Mesenchymal stem cell (in vitro differentiated cells and primary cell): ENCODE data around the gene COL5A2.

Experiments used
- DNase-seq: peaks from one replicate; pipeline ENCODE4 v3.0.0-alpha.2; 2013
- H2AFZ ChIP-seq: one replicate; pipeline ENCODE4 v1.6.1; 2013; ENCODE audit warnings: low read depth, mild to moderate bottlenecking, control low read depth, inconsistent platforms, low read length, moderate library complexity
- H2AK5ac ChIP-seq: 2 replicates; pipeline ENCODE4 v1.6.1; 2013; ENCODE audit warnings: low read length, moderate library complexity, mild to moderate bottlenecking, inconsistent platforms; ENCODE audit not compliant: severe bottlenecking
- H2BK120ac ChIP-seq: one replicate; pipeline ENCODE4 v1.6.1; 2013; ENCODE audit warnings: low read depth, mild to moderate bottlenecking, inconsistent platforms, low read length, moderate library complexity
- H2BK12ac ChIP-seq, 2 experiments: one replicate each; pipeline ENCODE4 v1.6.1; 2013; ENCODE audit warnings: inconsistent platforms in 2 of 2, low read length in 2 of 2, mild to moderate bottlenecking in 2 of 2, moderate library complexity in 2 of 2, control low read depth in 1 of 2
- H2BK15ac ChIP-seq: one replicate; pipeline ENCODE4 v1.6.1; 2013; ENCODE audit warnings: mild to moderate bottlenecking, low read depth, inconsistent platforms; ENCODE audit not compliant: poor library complexity, severe bottlenecking
- H2BK5ac ChIP-seq: 2 replicates; pipeline ENCODE4 v1.6.1; 2013; ENCODE audit warnings: low read depth, mild to moderate bottlenecking, low read length, control low read depth, inconsistent platforms; ENCODE audit not compliant: poor library complexity, severe bottlenecking
- H3K14ac ChIP-seq, 2 experiments: one replicate each; pipeline ENCODE4 v1.6.1; 2013; ENCODE audit warnings: inconsistent platforms in 2 of 2, low read length in 2 of 2, control low read depth in 1 of 2, mild to moderate bottlenecking in 1 of 2, moderate library complexity in 1 of 2
- H3K18ac ChIP-seq, 2 experiments: one replicate each; pipeline ENCODE4 v1.6.1; 2013; ENCODE audit warnings: inconsistent platforms in 2 of 2, low read length in 2 of 2, control low read depth in 1 of 2, low read depth in 1 of 2, mild to moderate bottlenecking in 1 of 2
- H3K23ac ChIP-seq, 2 experiments: one replicate each; pipeline ENCODE4 v1.6.1; 2013; ENCODE audit warnings: inconsistent platforms in 2 of 2, low read length in 2 of 2, mild to moderate bottlenecking in 2 of 2, moderate library complexity in 2 of 2, control low read depth in 1 of 2
- H3K27ac ChIP-seq: 2 replicates; pipeline ENCODE4 v1.5.1; 2013; ENCODE audit warnings: mild to moderate bottlenecking, moderate library complexity, low read length, control low read depth, inconsistent platforms; ENCODE audit not compliant: poor library complexity, severe bottlenecking
- H3K27me3 ChIP-seq, 2 experiments: 2 replicates each; pipeline versions ENCODE4 v1.6.1 to v1.7.0; 2013; ENCODE audit warnings: low read length in 2 of 2, mild to moderate bottlenecking in 2 of 2, moderate library complexity in 2 of 2, control low read depth in 1 of 2, inconsistent platforms in 1 of 2; ENCODE audit not compliant: control insufficient read depth in 1 of 2, insufficient read depth in 1 of 2
- H3K36me3 ChIP-seq, 2 experiments: 2 replicates each; pipeline versions ENCODE4 v1.6.1 to v1.7.0; 2013; ENCODE audit warnings: low read length in 2 of 2, control low read depth in 1 of 2, inconsistent platforms in 1 of 2, low read depth in 1 of 2, mild to moderate bottlenecking in 1 of 2; ENCODE audit not compliant: insufficient read depth in 2 of 2, control insufficient read depth in 1 of 2
- H3K4ac ChIP-seq, 2 experiments: one replicate each; pipeline ENCODE4 v1.6.1; 2013; ENCODE audit warnings: inconsistent platforms in 2 of 2, low read length in 2 of 2, mild to moderate bottlenecking in 2 of 2, moderate library complexity in 2 of 2, control low read depth in 1 of 2, low read depth in 1 of 2
- H3K4me1 ChIP-seq: 2 replicates; pipeline ENCODE4 v1.6.1; 2013; ENCODE audit warnings: low read depth, low read length, control low read depth; ENCODE audit not compliant: control insufficient read depth, insufficient read depth
- H3K4me2 ChIP-seq: 2 replicates; pipeline ENCODE4 v1.6.1; 2013; ENCODE audit warnings: low read length, mild to moderate bottlenecking, inconsistent platforms; ENCODE audit not compliant: poor library complexity, severe bottlenecking
- H3K4me3 ChIP-seq, 2 experiments: 2 replicates each; pipeline versions ENCODE4 v1.5.1 to v1.7.0; 2013; ENCODE audit warnings: low read length in 2 of 2, mild to moderate bottlenecking in 2 of 2, control low read depth in 1 of 2, low read depth in 1 of 2; ENCODE audit not compliant: insufficient read depth in 1 of 2
- H3K79me1 ChIP-seq: replicated peaks from 2 replicates; pipeline ENCODE4 v1.6.1; 2013; ENCODE audit warnings: mild to moderate bottlenecking, control low read depth, low read length, inconsistent platforms; ENCODE audit not compliant: poor library complexity, severe bottlenecking
- H3K9ac ChIP-seq: 2 replicates; pipeline ENCODE4 v1.7.0; 2013; ENCODE audit warnings: mild to moderate bottlenecking, low read length, moderate library complexity
- H3K9me3 ChIP-seq: 2 replicates; pipeline ENCODE4 v1.7.0; 2013; ENCODE audit warnings: mild to moderate bottlenecking, low read length; ENCODE audit not compliant: control insufficient read depth
- H4K8ac ChIP-seq: one replicate; pipeline ENCODE4 v1.6.1; 2013; ENCODE audit warnings: inconsistent platforms, mild to moderate bottlenecking, low read length, moderate library complexity
- H4K91ac ChIP-seq: one replicate; pipeline ENCODE4 v1.6.1; 2013; ENCODE audit warnings: mild to moderate bottlenecking, low read length, inconsistent platforms
- WGBS: methylation state at CpG from one replicate; pipeline ENCODE4 v1.1.7; 2013; ENCODE audit warnings: mixed read lengths; 5-methylcytosine and 5-hydroxymethylcytosine counted together

COL5A2 gene

DNA sequence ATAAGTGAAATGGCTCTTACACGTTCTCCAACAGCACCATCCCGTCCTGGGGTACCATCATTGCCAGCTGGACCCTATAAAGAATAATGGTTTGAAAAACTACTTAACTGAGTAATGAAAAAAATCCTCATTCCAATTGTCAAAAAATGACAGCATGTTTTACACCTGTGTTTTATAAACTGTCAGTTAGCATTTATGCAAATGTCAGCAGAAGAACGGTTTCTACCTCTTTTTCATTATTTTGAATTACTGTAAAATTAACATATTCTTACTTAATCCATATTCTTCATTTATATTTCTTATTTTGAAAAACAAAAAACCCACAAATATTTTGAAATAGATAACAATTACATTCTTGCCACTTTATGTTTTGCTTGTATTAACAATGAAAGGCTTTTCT lies 131.4 kb downstream of the COL5A2 start:
- Histone ChIP-seq H3K9me3 (no peaks in the 10 kb centered on the region), H2BK120ac (no peak overlapping the region), H2AK5ac (no peak overlapping the region), H3K4me3 (no peak overlapping the region), H3K4ac (no peak overlapping the region), H4K91ac (no peak overlapping the region), H3K18ac (no peak overlapping the region), H2BK5ac (no peak overlapping the region), H2AFZ (no peak overlapping the region), H3K27me3 (no peaks in the 10 kb centered on the region), H4K8ac (no peak overlapping the region), H3K23ac (no peak overlapping the region), H2BK12ac (no peak overlapping the region), H3K4me2 (no peak overlapping the region), H3K9ac (no peak overlapping the region), H3K4me1 (no peaks in the 10 kb centered on the region), H3K27ac (no peak overlapping the region), H2BK15ac (no peak overlapping the region), H3K14ac (no peak overlapping the region), H3K79me1 (peaks cover 10% of the 10 kb centered on the region), H3K36me3 (peaks cover 11 to 89% of the 10 kb centered on the region in 2 experiments)
- no CpG with 5 or more reads among the region's 3 CpGs for WGBS
- no peak for DNase-seq

DNA sequence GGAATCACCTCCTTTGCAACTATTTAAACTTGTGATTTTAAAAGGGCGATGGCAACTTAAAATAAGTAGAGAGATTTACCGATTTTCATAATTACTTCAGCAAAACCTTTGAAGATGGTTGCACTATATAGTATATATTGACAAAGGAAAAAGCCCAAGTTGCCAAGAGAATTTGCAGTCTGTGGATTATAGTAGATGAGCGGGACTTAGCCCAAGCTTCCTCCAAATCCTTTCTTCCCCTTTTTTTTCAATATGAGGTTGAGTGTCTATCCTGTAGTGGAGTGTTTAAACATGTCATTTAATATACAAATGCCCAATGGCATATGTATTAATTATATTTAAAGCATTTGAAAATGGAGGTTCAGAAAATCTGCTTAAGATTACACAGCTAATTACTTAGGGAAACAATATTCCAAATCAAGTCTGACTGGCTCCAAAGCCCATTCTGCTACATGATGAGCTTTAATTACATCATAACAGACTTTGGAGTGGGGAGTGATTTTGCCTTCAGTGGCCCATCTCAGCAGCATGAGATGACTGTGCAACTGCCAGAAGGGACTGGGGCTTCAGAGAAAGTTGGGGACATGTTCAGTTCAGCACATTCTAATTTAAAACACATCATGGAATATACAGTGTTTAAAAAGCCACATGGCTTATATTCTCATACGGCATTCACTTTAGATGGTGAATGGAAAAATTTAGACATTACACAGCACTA lies 132.2 kb downstream of the COL5A2 start:
- Histone ChIP-seq H3K14ac (no peak overlapping the region), H2AFZ (no peak overlapping the region), H3K4me3 (no peak overlapping the region), H2BK15ac (no peak overlapping the region), H2BK12ac (no peak overlapping the region), H4K91ac (no peak overlapping the region), H2BK120ac (no peak overlapping the region), H3K4me2 (no peak overlapping the region), H2BK5ac (no peak overlapping the region), H3K27ac (no peak overlapping the region), H3K23ac (no peak overlapping the region), H3K36me3 (peaks cover 14 to 88% of the 10 kb centered on the region in 2 experiments), H4K8ac (no peak overlapping the region), H3K18ac (no peak overlapping the region), H3K79me1 (peaks cover 7% of the 10 kb centered on the region), H3K4ac (no peak overlapping the region), H3K27me3 (no peaks in the 10 kb centered on the region), H3K4me1 (no peaks in the 10 kb centered on the region), H3K9ac (no peak overlapping the region), H2AK5ac (no peak overlapping the region), H3K9me3 (no peaks in the 10 kb centered on the region)
- WGBS = no CpG with 5 or more reads among the region's 4 CpGs
- no peak for DNase-seq

GRCh38 chr2:189046320-189046719 lies 133.2 kb downstream of the COL5A2 start:
- no peak overlapping the region for H2BK15ac ChIP-seq
- peaks cover 16 to 88% of the 10 kb centered on the region in 2 experiments for H3K36me3 ChIP-seq
- H3K79me1 ChIP-seq = peaks cover 9% of the 10 kb centered on the region
- H3K18ac ChIP-seq = no peak overlapping the region
- no peak overlapping the region for H3K27ac ChIP-seq
- no peak overlapping the region for H3K4me2 ChIP-seq
- no peak overlapping the region for H2BK12ac ChIP-seq
- H3K4me3 ChIP-seq = no peak overlapping the region
- no peak overlapping the region for H4K8ac ChIP-seq
- H4K91ac ChIP-seq = no peak overlapping the region
- no peak overlapping the region for H2BK5ac ChIP-seq
- peak overlapping the region; percentile 2 for H3K9ac ChIP-seq
- H3K23ac ChIP-seq = no peak overlapping the region
- DNase-seq = no peak
- no peak overlapping the region for H2AK5ac ChIP-seq
- no peak overlapping the region for H2BK120ac ChIP-seq
- H3K4ac ChIP-seq = no peak overlapping the region
- H3K14ac ChIP-seq = no peak overlapping the region
- H3K27me3 ChIP-seq = no peaks in the 10 kb centered on the region
- H3K4me1 ChIP-seq = no peaks in the 10 kb centered on the region
- no CpG with 5 or more reads among the region's 2 CpGs for WGBS
- H2AFZ ChIP-seq = no peak overlapping the region
- H3K9me3 ChIP-seq = no peaks in the 10 kb centered on the region

- H2AK5ac ChIP-seq = no peak overlapping the region
- no peak overlapping the region for H2BK15ac ChIP-seq
- no peaks in the 10 kb centered on the region for H3K4me1 ChIP-seq
- no peak overlapping the region for H3K23ac ChIP-seq
- no peaks in the 10 kb centered on the region for H3K27me3 ChIP-seq
- H3K36me3 ChIP-seq = peaks cover 13 to 88% of the 10 kb centered on the region in 2 experiments
- no peak overlapping the region for H3K27ac ChIP-seq
- no peak overlapping the region for H3K4me3 ChIP-seq
- peaks cover 8% of the 10 kb centered on the region for H3K79me1 ChIP-seq
- H2BK120ac ChIP-seq = no peak overlapping the region
- H3K14ac ChIP-seq = no peak overlapping the region
- no peak overlapping the region for H4K8ac ChIP-seq
- no peak overlapping the region for H3K18ac ChIP-seq
- no peak overlapping the region for H2BK12ac ChIP-seq
- no peak overlapping the region for H3K9ac ChIP-seq
- H3K4me2 ChIP-seq = no peak overlapping the region
- 100% methylated on average over 2 of the region's 3 CpGs for WGBS
- H4K91ac ChIP-seq = no peak overlapping the region
- no peak overlapping the region for H3K4ac ChIP-seq
- no peak for DNase-seq
- H3K9me3 ChIP-seq = no peaks in the 10 kb centered on the region
- H2AFZ ChIP-seq = no peak overlapping the region
- H2BK5ac ChIP-seq = no peak overlapping the region
Observed at GRCh38 chr2:189045836-189046235, 133.7 kb downstream of the COL5A2 start.
